A673 (cell line): ENCODE data around the gene MFN2. TPM values are rescaled to one million over a fixed set of nuclear protein-coding genes. Genes with fewer than 3 reads are reported as not detected.

Experiments used
- BruUV-seq: library from RNA; stranded (reverse); fragments of 400-500 nt; replicated peaks from 2 replicates; lab custom pipeline; 2021; lab: Mats Ljungman, UMichigan
- CTCF ChIA-PET: fragments of 300-600 bp; sonication (Branson Sonifier 250); formaldehyde crosslinking; loops from one replicate; lab custom pipeline; 2022; ENCODE audit warnings: antibody characterized with exemption; lab: Charles Lee
- POLR2A ChIA-PET: fragments of 300-600 bp; sonication (Branson Sonifier 250); formaldehyde crosslinking; loops from one replicate; lab custom pipeline; 2022; ENCODE audit warnings: antibody characterized with exemption; ENCODE audit not compliant: low non-redundant PET; lab: Charles Lee
- DNase-seq: peaks from one replicate; pipeline ENCODE4 v3.0.0-alpha.2; 2015; ENCODE audit warnings: low spot score
- H3K27ac ChIP-seq: fragments of 200-600 bp; sonication (generic); 2 replicates; pipeline ENCODE4 v1.5.1; 2016; ENCODE audit warnings: mixed run types, low read depth, mild to moderate bottlenecking, mixed read lengths, antibody characterized with exemption, low read length; ENCODE audit not compliant: poor library complexity, severe bottlenecking
- H3K27me3 ChIP-seq: fragments of 200-600 bp; sonication (generic); replicated peaks from 2 replicates; pipeline ENCODE4 v1.6.1; 2017; ENCODE audit warnings: mixed run types, low read depth, mild to moderate bottlenecking, mixed read lengths, antibody characterized with exemption, low read length; ENCODE audit not compliant: insufficient read depth, poor library complexity
- H3K36me3 ChIP-seq: fragments of 200-600 bp; sonication (generic); 2 replicates; pipeline ENCODE4 v1.6.1; 2016; ENCODE audit warnings: mixed run types, mild to moderate bottlenecking, mixed read lengths, antibody characterized with exemption, low read length; ENCODE audit not compliant: insufficient read depth, poor library complexity, severe bottlenecking
- H3K4me1 ChIP-seq: fragments of 200-600 bp; sonication (generic); 2 replicates; pipeline ENCODE4 v1.6.1; 2017; ENCODE audit warnings: mixed run types, mild to moderate bottlenecking, mixed read lengths, antibody characterized with exemption, low read length; ENCODE audit not compliant: insufficient read depth, poor library complexity, severe bottlenecking
- H3K4me3 ChIP-seq: fragments of 200-600 bp; sonication (generic); 2 replicates; pipeline ENCODE4 v1.5.1; 2016; ENCODE audit warnings: low read depth, mixed run types, mild to moderate bottlenecking, mixed read lengths, low read length; ENCODE audit not compliant: poor library complexity, severe bottlenecking
- H3K9me3 ChIP-seq: fragments of 200-600 bp; sonication (generic); 2 replicates; pipeline ENCODE4 v1.6.1; 2016; ENCODE audit warnings: mixed run types, low read depth, mild to moderate bottlenecking, mixed read lengths, antibody characterized with exemption, low read length; ENCODE audit not compliant: poor library complexity, severe bottlenecking
- EZH2 ChIP-seq: fragments of 200-600 bp; sonication (generic); IDR thresholded peaks from 2 replicates; pipeline ENCODE4 v1.6.1; 2017; ENCODE audit warnings: borderline replicate concordance, low read depth, mild to moderate bottlenecking, mixed read lengths, antibody characterized with exemption, low read length; ENCODE audit not compliant: poor library complexity, severe bottlenecking
- intact Hi-C: fragments of 100-400 bp; cut with micrococcal nuclease; formaldehyde crosslinking; loops from one replicate; pipeline ENCODE4 v1.10.0; 2022; ENCODE audit not compliant: unreplicated experiment
- total RNA-seq: library from RNA; stranded (reverse); gene quantifications from 2 replicates; pipeline ENCODE4 v1.2.3, GENCODE V29; 2021
- TF ChIP-seq, protein P1 (sequence below): fragments of 300-800, 200-600 bp; sonication (generic); conservative IDR thresholded peaks from 2 replicates; pipeline ENCODE4 v1.5.1; 2017; ENCODE audit warnings: low read depth, mild to moderate bottlenecking, antibody characterized with exemption, low read length, moderate library complexity, mixed read lengths

MFN2 gene
- total RNA-seq, 1 experiment from 2014 or later, result 160 TPM

DNA sequence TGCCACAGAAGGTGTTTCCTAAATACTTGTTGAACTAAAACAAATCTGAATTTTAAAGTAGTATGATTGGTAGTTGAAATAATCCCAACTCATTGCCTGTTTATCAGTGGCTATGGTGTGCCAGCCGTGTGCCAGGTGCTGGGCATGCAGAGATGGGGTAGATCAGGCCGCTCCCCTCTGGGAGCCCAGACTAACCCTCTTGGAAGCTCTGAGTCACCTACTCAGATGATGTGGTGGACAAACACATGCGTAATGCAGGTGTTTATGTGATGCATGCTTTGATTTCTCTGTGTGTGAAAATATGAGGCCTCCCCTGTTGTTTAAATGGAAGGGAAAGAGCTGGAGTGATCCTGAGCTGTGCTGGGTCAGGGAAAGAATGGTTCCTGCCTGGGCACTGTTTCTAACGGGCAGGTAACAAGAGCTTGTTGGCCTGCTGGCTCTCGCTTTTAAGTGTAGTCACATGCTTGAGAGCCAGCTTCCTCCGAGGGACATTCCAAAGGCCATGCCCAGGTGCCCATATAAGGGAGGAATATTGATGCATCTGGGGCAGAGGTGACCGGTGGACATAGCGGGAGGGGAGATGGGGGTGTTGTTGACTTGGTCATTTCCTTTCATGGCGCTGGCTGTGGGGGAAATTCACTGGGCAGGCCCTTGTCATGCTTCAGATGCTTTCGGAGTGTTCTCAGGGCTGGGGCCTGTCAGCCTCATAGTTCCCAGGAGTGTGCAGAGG lies 10.2 kb downstream of the MFN2 start:
- CTCF ChIA-PET, result interaction anchor here (0.6 kb wide), 1 partner anchor 26 kb away, joined by 4 read pairs; no protein-coding TSS in a partner anchor
- Histone ChIP-seq H3K4me3 (no peak overlapping the region), H3K27me3 (no peaks in the 10 kb centered on the region), H3K4me1 (peaks cover 15% of the 10 kb centered on the region), H3K9me3 (no peaks in the 10 kb centered on the region), H3K27ac (peak overlapping the region; percentile 23), H3K36me3 (peaks cover 57% of the 10 kb centered on the region)
- BruUV-seq, result no TSS peak
- TF ChIP-seq, protein P1, sequence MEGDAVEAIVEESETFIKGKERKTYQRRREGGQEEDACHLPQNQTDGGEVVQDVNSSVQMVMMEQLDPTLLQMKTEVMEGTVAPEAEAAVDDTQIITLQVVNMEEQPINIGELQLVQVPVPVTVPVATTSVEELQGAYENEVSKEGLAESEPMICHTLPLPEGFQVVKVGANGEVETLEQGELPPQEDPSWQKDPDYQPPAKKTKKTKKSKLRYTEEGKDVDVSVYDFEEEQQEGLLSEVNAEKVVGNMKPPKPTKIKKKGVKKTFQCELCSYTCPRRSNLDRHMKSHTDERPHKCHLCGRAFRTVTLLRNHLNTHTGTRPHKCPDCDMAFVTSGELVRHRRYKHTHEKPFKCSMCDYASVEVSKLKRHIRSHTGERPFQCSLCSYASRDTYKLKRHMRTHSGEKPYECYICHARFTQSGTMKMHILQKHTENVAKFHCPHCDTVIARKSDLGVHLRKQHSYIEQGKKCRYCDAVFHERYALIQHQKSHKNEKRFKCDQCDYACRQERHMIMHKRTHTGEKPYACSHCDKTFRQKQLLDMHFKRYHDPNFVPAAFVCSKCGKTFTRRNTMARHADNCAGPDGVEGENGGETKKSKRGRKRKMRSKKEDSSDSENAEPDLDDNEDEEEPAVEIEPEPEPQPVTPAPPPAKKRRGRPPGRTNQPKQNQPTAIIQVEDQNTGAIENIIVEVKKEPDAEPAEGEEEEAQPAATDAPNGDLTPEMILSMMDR, result no peak
- TF ChIP-seq EZH2, result no peak
- POLR2A ChIA-PET, result no interaction called here
- intact Hi-C loops, result no loop called here
- no peak for DNase-seq

DNA sequence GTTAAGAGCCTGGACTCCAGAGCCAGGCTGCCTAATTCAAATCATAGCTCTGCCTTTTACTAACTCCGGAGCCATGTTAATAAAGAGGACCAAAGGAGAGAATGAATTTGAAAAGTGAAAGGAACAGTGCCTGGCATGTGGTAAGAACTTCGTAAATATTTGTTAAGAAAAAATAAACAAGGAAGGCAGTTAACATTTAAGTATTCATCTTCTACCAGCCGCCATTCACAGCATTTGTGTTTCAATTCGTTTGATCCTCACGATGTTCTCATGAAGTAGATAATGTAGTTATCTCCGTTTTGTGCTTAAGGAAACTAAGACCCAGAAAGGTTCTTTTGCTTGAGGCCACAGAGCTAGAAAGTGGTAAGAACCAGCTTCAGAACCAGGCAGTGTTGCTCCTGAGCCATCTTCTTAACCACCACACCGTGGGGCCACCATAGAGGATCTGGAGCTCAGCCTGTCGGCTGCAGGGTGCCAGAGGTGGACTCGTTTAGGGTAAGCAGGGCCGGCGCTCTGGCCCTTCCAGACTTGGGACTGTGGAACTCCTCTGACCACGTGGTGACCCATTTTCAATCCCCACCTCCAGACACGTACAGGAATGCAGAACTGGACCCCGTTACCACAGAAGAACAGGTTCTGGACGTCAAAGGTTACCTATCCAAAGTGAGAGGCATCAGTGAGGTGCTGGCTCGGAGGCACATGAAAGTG lies 11.9 kb downstream of the MFN2 start:
- no peak for TF ChIP-seq EZH2
- TF ChIP-seq, protein P1, result no peak
- intact Hi-C loops, result no loop called here
- Histone ChIP-seq H3K4me3 (no peak overlapping the region), H3K9me3 (no peaks in the 10 kb centered on the region), H3K27me3 (no peaks in the 10 kb centered on the region), H3K27ac (no peak overlapping the region), H3K4me1 (no peaks in the 10 kb centered on the region), H3K36me3 (peaks cover 74% of the 10 kb centered on the region)
- POLR2A ChIA-PET, result interaction anchor here (0.6 kb wide), 1 partner anchor 9 kb away, joined by 3 read pairs; no protein-coding TSS in a partner anchor
- no peak for DNase-seq
- CTCF ChIA-PET, result no interaction called here
- no TSS peak for BruUV-seq

DNA sequence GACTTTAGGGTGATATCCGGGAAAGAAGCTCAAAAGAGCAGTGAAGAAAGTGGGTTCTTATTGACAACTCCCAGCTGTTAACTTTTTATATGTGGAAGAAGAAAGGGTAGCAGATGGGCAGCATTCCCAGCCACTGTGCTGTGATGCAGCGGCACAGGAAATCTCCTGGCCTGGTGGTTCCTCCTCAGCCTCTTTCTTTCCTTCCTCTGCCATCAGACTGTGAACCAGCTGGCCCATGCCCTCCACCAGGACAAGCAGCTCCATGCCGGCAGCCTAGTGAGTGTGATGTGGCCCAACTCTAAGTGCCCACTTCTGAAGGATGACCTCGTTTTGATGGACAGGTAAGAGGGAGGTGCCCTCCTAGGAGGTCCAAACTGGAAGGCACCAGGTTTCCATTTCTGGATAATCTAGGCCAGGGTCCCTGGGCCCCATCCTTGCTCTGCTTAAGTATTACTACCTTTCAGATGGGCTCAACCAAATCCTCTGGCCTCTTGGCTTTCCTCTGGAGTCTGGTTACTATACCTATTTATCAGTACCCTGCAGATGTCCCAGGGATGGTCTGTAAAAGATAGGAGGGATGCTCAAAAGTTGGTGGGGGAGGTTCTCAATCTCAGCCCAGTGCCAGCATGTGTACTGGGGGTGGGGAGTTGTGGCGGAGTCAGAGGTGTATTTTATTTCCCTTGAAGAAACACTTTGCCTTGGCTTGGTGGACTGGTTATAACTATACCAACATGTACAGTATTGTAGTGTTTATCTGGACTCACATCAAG lies 17.0 kb downstream of the MFN2 start:
- TF ChIP-seq, protein P1, result no peak
- TF ChIP-seq EZH2, result no peak
- no peak overlapping the region for H3K27ac ChIP-seq
- H3K36me3 ChIP-seq, result peaks cover 81% of the 10 kb centered on the region
- no peaks in the 10 kb centered on the region for H3K4me1 ChIP-seq
- BruUV-seq, result no TSS peak
- DNase-seq, result no peak
- H3K27me3 ChIP-seq, result no peaks in the 10 kb centered on the region
- ChIA-PET POLR2A (no interaction called here), CTCF (no interaction called here)
- H3K4me3 ChIP-seq, result no peak overlapping the region
- no peaks in the 10 kb centered on the region for H3K9me3 ChIP-seq
- intact Hi-C loops, result no loop called here
